GM20000 (cell line): ENCODE data around the gene FBF1.

ENCODE experiments used
- DNase-seq: peaks from one replicate; pipeline ENCODE4 v3.0.0; 2012; ENCODE audit warnings: low spot score
- TF ChIP-seq, protein P1 (sequence below): IDR thresholded peaks from 2 replicates; pipeline ENCODE4 v1.5.1; 2012; ENCODE audit warnings: mild to moderate bottlenecking, control low read depth; ENCODE audit errors: extremely low read depth, missing control alignments

The FBF1 gene

DNA sequence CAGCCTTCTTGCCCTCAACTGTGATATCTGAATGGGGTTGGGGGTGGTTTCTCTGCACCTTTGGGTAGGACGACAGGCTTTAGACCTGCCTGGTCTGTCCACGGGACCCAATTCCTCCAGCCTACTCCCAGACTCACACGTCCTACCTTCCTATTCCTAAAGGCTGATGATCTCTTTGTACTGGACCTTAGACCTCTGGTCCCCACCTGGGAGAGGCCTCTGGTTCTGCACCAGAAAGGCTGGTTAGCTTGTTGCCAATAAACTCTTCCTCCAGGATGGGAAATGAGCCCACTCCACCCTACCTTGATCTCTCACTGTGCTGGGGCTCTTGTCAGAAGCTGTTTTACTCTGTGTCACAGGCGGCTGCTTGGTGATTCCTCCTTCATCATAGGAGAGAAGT lies 14.4 kb downstream of the FBF1 start:
- no peak for DNase-seq
- TF ChIP-seq, protein P1, sequence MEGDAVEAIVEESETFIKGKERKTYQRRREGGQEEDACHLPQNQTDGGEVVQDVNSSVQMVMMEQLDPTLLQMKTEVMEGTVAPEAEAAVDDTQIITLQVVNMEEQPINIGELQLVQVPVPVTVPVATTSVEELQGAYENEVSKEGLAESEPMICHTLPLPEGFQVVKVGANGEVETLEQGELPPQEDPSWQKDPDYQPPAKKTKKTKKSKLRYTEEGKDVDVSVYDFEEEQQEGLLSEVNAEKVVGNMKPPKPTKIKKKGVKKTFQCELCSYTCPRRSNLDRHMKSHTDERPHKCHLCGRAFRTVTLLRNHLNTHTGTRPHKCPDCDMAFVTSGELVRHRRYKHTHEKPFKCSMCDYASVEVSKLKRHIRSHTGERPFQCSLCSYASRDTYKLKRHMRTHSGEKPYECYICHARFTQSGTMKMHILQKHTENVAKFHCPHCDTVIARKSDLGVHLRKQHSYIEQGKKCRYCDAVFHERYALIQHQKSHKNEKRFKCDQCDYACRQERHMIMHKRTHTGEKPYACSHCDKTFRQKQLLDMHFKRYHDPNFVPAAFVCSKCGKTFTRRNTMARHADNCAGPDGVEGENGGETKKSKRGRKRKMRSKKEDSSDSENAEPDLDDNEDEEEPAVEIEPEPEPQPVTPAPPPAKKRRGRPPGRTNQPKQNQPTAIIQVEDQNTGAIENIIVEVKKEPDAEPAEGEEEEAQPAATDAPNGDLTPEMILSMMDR, result no peak

- TF ChIP-seq, protein P1, result no peak
- DNase-seq, result no peak
Observed at GRCh38 chr17:75925912-75926311, 14.9 kb downstream of the FBF1 start.

GRCh38 chr17:75925103-75925502 lies 15.7 kb downstream of the FBF1 start:
- TF ChIP-seq, protein P1, result no peak
- DNase-seq, result no peak

- TF ChIP-seq, protein P1, result no peak
- no peak for DNase-seq
Observed at GRCh38 chr17:75922963-75923874, 17.6 kb downstream of the FBF1 start.

DNA sequence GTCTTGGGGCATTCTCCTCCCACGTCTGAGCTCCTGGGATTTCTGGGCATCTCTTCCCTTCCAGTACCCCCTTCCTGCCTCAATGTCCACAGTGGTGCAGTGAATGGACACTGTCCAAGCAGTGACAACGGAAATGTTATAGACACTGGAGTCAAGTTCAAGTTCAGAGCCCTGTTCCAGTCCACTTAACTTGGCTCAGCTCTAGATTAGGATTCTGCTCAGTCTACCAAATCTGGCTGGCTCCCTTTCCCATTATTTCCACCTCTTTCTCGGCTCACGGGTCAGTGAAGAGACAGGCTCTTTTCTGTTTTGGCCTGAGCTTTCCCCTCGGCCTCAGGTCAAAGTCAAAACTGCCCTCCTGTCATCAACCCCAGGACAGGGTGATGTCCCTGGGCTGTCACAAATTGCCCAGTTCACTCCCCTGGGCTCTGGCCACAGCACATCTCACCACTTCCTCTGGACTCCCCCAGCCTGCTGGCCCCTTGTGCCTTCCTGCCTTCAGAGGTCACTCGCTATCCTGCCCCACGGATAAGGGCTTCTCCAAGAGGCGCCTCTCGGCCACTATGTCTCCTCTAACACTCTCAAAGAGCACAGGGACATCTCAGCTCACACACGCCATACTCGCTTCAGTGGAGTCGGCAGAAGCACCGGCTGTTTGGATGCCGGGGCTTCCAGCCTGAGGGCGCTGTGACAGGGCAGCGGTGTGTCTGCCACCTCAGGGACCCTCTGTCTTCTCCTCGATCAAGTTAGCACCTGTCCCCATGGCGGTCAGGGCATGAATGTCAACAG lies 18.5 kb downstream of the FBF1 start:
- TF ChIP-seq, protein P1, result no peak
- DNase-seq, result no peak

- no peak for DNase-seq
- TF ChIP-seq, protein P1, result no peak
Observed at GRCh38 chr17:75921596-75921995, 19.2 kb downstream of the FBF1 start.

DNA sequence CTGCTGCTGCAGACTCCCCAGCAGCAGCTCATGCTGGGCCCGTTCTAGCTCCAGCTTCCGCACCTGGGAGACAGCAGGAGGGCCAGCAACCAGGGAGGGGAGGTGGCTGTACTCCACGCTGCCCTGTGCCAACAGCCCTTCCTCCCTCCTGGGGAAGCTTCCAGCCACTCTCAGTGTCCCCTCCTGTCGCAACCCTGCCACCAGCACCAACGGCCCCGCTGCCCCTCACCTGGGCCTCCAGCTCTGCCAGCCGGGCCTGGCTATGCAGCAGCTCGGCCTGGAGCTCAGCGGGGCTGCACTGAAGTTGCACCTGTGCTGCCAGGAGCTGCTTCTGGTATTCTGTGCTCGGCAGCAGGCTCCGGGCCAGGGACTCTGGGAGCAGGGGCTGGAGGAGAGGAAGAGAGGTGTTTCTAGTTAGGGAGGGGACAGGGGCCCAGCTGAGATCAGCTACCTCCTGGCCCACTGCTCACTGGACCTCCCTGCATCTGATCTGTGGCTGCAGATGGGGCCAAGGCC lies 20.7 kb downstream of the FBF1 start:
- TF ChIP-seq, protein P1, result no peak
- no peak for DNase-seq
